CD14-positive monocyte (primary cell): ENCODE results near the gene LLGL2. TPM values are rescaled to one million over a fixed set of nuclear protein-coding genes. Genes with fewer than 3 reads are reported as not detected.

Source experiments
- DNase-seq, 3 donors: peaks; one replicate each; pipeline ENCODE4 v3.0.0-alpha.2; 2011 to 2022
- H2AFZ ChIP-seq: 2 replicates; pipeline ENCODE4 v1.6.0; 2012; ENCODE audit warnings: mild to moderate bottlenecking, low read depth, low read length, inconsistent platforms; ENCODE audit not compliant: insufficient read depth, poor library complexity, severe bottlenecking
- H3K27ac ChIP-seq, 2 donors: 1 replicate in 1 of 2; 2 replicates in 1 of 2; pipeline ENCODE4 v1.5.1; 2012 to 2013; ENCODE audit warnings: low read length in 2 of 2, control low read depth in 1 of 2, inconsistent platforms in 1 of 2, low read depth in 1 of 2, mild to moderate bottlenecking in 1 of 2
- H3K27me3 ChIP-seq, 2 donors: one replicate each; pipeline versions ENCODE4 v1.6.0 to v1.6.1; 2011 to 2013; ENCODE audit warnings: low read length in 2 of 2; ENCODE audit not compliant: control insufficient read depth in 2 of 2, insufficient read depth in 2 of 2
- H3K36me3 ChIP-seq, 2 donors: replicated peaks in 1 of 2; 1 replicate in 1 of 2; 2 replicates in 1 of 2; pipeline versions ENCODE4 v1.5.1 to v1.6.1; 2012 to 2013; ENCODE audit warnings: low read length in 2 of 2, control low read depth in 1 of 2, inconsistent platforms in 1 of 2, mild to moderate bottlenecking in 1 of 2; ENCODE audit not compliant: insufficient read depth in 2 of 2, control insufficient read depth in 1 of 2
- H3K4me1 ChIP-seq, 2 donors: 1 replicate in 1 of 2; 2 replicates in 1 of 2; pipeline versions ENCODE4 v1.5.1 to v1.6.1; 2012 to 2013; ENCODE audit warnings: low read length in 2 of 2, control low read depth in 1 of 2, inconsistent platforms in 1 of 2, mild to moderate bottlenecking in 1 of 2, moderate library complexity in 1 of 2; ENCODE audit not compliant: insufficient read depth in 2 of 2, control insufficient read depth in 1 of 2
- H3K4me2 ChIP-seq: replicated peaks from 2 replicates; pipeline ENCODE3; 2012; ENCODE audit warnings: low read length, moderate library complexity, mild to moderate bottlenecking; ENCODE audit not compliant: poor library complexity, severe bottlenecking; ENCODE audit errors: extremely low read depth
- H3K4me3 ChIP-seq, 3 experiments: fragments of 200-600 bp in 1 of 3; sonication (generic) in 1 of 3; replicated peaks in 1 of 3; 1 replicate in 2 of 3; 2 replicates in 1 of 3; pipeline ENCODE4 v1.5.1; 2011 to 2013; ENCODE audit warnings: low read length in 3 of 3, mild to moderate bottlenecking in 3 of 3, control low read depth in 2 of 3, low read depth in 2 of 3, inconsistent platforms in 1 of 3, moderate library complexity in 1 of 3
- H3K79me2 ChIP-seq: 2 replicates; pipeline ENCODE4 v1.6.0; 2012; ENCODE audit warnings: mild to moderate bottlenecking, control low read depth, inconsistent platforms, low read length, moderate library complexity; ENCODE audit not compliant: insufficient read depth
- H3K9ac ChIP-seq: 2 replicates; pipeline ENCODE4 v1.6.0; 2017; ENCODE audit warnings: low read length, mild to moderate bottlenecking; ENCODE audit not compliant: insufficient read depth, poor library complexity, severe bottlenecking
- H3K9me3 ChIP-seq, 2 donors: replicated peaks in 1 of 2; 1 replicate in 1 of 2; 2 replicates in 1 of 2; pipeline versions ENCODE4 v1.5.1 to v1.6.1; 2012 to 2013; ENCODE audit warnings: low read length in 2 of 2, control low read depth in 1 of 2; ENCODE audit not compliant: control insufficient read depth in 1 of 2, insufficient read depth in 1 of 2
- H4K20me1 ChIP-seq: 2 replicates; pipeline ENCODE4 v1.6.0; 2012; ENCODE audit warnings: mild to moderate bottlenecking, low read length, control low read depth, moderate library complexity; ENCODE audit not compliant: insufficient read depth
- H3K27ac Mint-ChIP-seq, 7 donors: one replicate each; pipeline ENCODE4 v1.8.0; 2020; ENCODE audit warnings: mild to moderate bottlenecking in 7 of 7, mixed read lengths in 7 of 7, moderate library complexity in 6 of 7, inconsistent platforms in 2 of 7
- H3K27me3 Mint-ChIP-seq, 3 donors: one replicate each; pipeline ENCODE4 v1.8.0; 2021 to 2022; ENCODE audit warnings: low read depth in 3 of 3, mild to moderate bottlenecking in 3 of 3, mixed read lengths in 3 of 3, moderate library complexity in 3 of 3, inconsistent platforms in 1 of 3
- H3K36me3 Mint-ChIP-seq, 2 donors: one replicate each; pipeline ENCODE4 v1.8.0; 2020; ENCODE audit warnings: mixed read lengths in 2 of 2, inconsistent platforms in 1 of 2, mild to moderate bottlenecking in 1 of 2
- H3K4me1 Mint-ChIP-seq: one replicate; pipeline ENCODE4 v1.8.0; 2020; ENCODE audit warnings: mild to moderate bottlenecking, mixed read lengths
- H3K4me3 Mint-ChIP-seq, 2 donors: one replicate each; pipeline ENCODE4 v1.8.0; 2020; ENCODE audit warnings: mild to moderate bottlenecking in 2 of 2, mixed read lengths in 2 of 2, moderate library complexity in 1 of 2
- H3K9me3 Mint-ChIP-seq, 7 donors: one replicate each; pipeline ENCODE4 v1.8.0; 2020 to 2022; ENCODE audit warnings: mixed read lengths in 7 of 7, mild to moderate bottlenecking in 6 of 7, moderate library complexity in 6 of 7, inconsistent platforms in 2 of 7
- CTCF ChIP-seq: fragments of 200-600 bp; IDR thresholded peaks from one replicate; pipeline ENCODE4 v1.8.0; 2022; ENCODE audit warnings: antibody characterized with exemption, mild to moderate bottlenecking
- WGBS: methylation state at CpG from one replicate; pipeline ENCODE4 v1.1.5; 2013; ENCODE audit warnings: missing lambda C conversion rate; ENCODE audit not compliant: insufficient coverage; 5-methylcytosine and 5-hydroxymethylcytosine counted together
- intact Hi-C, 2 donors: fragments of 100-400 bp; cut with micrococcal nuclease; formaldehyde crosslinking; loops; one replicate each; pipeline versions ENCODE4 v1.15.0 to v1.15.1; 2023
- polyA plus RNA-seq, 3 donors: library from polyadenylated mRNA; depleted of rRNA in 1 of 3; unstranded in 2 of 3; stranded (reverse) in 1 of 3; fragments of 300-500 nt in 2 of 3; fragments of >200 nt in 1 of 3; fragmentation: Illumina TruSeq in 2 of 3; gene quantifications; 1 replicate in 2 of 3; 2 replicates in 1 of 3; pipeline ENCODE4 v1.2.3, GENCODE V29; 2012 to 2021

Gene LLGL2
- polyA plus RNA-seq, 3 donors: 4.8 to 7.5 (median 5.5) TPM

DNA sequence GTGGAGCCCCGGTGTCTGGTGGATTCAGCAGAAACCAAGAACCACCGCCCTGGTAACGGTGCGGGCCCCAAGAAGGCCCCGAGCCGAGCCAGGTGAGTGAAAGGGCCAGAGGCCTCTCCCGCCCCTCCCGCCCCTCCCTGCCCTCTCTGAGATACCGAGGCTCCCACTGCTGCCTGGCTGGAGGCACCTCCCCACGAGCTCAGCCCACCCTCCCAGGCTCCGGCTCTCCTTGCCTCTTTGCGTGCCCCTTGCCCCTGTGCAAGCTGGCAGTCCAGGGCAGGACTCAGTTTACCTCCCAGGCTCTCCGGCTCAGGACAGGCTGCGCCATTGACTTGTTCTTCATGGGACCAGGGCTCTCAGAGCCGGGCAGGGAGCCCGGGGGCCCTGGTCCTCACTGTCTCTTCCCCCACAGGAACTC lies 48.1 kb downstream of the LLGL2 start:
- WGBS: 97% methylated on average over 13 of the region's 16 CpGs
- H3K4me1 ChIP-seq: peaks cover 20% of the 10 kb centered on the region in 2 donors
- no peaks in the 10 kb centered on the region for H3K9me3 Mint-ChIP-seq
- intact Hi-C loops: loop anchor here in 1 of 2 donors (5.0 kb wide), 1 partner anchor 56 kb away; the partner anchor contains the start of genes CASKIN2 and TSEN54
- H3K79me2 ChIP-seq: no peaks in the 10 kb centered on the region
- H3K27ac ChIP-seq: no peak overlapping the region
- H4K20me1 ChIP-seq: no peaks in the 10 kb centered on the region
- no peak for DNase-seq
- TF ChIP-seq CTCF: no peak
- peaks cover 0 to 4% of the 10 kb centered on the region in 2 donors for H3K36me3 Mint-ChIP-seq
- no peaks in the 10 kb centered on the region for H3K9me3 ChIP-seq
- H2AFZ ChIP-seq: no peak overlapping the region
- H3K4me3 Mint-ChIP-seq: no peak overlapping the region
- no peak overlapping the region for H3K4me3 ChIP-seq
- H3K36me3 ChIP-seq: no peaks in the 10 kb centered on the region
- H3K27ac Mint-ChIP-seq: peak overlapping the region in 2 of 7 donors; percentile 31 to 66
- peaks cover 17% of the 10 kb centered on the region for H3K4me1 Mint-ChIP-seq
- H3K27me3 Mint-ChIP-seq: peaks cover 2 to 6% (median 4%) of the 10 kb centered on the region in 3 donors
- no peak overlapping the region for H3K9ac ChIP-seq
- no peak overlapping the region for H3K4me2 ChIP-seq
- no peaks in the 10 kb centered on the region for H3K27me3 ChIP-seq

- H3K4me1 Mint-ChIP-seq: peaks cover 20% of the 10 kb centered on the region
- intact Hi-C loops: loop anchor here in 1 of 2 donors (5.0 kb wide), 1 partner anchor 57 kb away; the partner anchor contains the start of genes CASKIN2 and TSEN54
Measured at GRCh38 chr17:75573994-75574393, 48.5 kb downstream of the LLGL2 start.

More at GRCh38 chr17:75573994-75574393, 48.5 kb downstream of the LLGL2 start:
- Histone ChIP-seq H3K79me2 (no peaks in the 10 kb centered on the region), H3K27me3 (no peaks in the 10 kb centered on the region), H4K20me1 (no peaks in the 10 kb centered on the region), H3K4me1 (peaks cover 20% of the 10 kb centered on the region in 2 donors), H3K36me3 (no peaks in the 10 kb centered on the region), H3K9me3 (no peaks in the 10 kb centered on the region), H3K27ac (no peak overlapping the region), H2AFZ (no peak overlapping the region), H3K4me2 (no peak overlapping the region), H3K9ac (no peak overlapping the region), H3K4me3 (no peak overlapping the region)
- Mint-ChIP-seq H3K27ac (peak overlapping the region in 1 of 7 donors; percentile 31), H3K4me3 (no peak overlapping the region), H3K27me3 (peaks cover 2 to 6% (median 4%) of the 10 kb centered on the region in 3 donors), H3K9me3 (no peaks in the 10 kb centered on the region), H3K36me3 (peaks cover 0 to 4% of the 10 kb centered on the region in 2 donors)
- no peak for DNase-seq
- TF ChIP-seq CTCF: no peak
- 96% methylated on average over 7 of the region's 13 CpGs for WGBS
